ENCODE measurements around the gene PPT2. TPM values are rescaled to one million over a fixed set of nuclear protein-coding genes. Genes with fewer than 3 reads are reported as not detected.

PPT2 gene
- total and polyA plus RNA-seq, 2 of the 13 experiments (the other 11 are each of a cell fraction or from before 2014, with no cell fraction given), result 39.2 to 61.8 TPM

- no peak for TF ChIP-seq KIAA2018 (CRISPR knock-in tag; IDR thresholded peaks at IDR 0.05; ENCODE audit: borderline replicate concordance)
- TF ChIP-seq ARNTL (CRISPR knock-in tag; IDR thresholded peaks at IDR 0.05), result no peak
- TF ChIP-seq SMAD9 (CRISPR knock-in tag; IDR thresholded peaks at IDR 0.05), result no peak
- no peak for TF ChIP-seq MLLT10 (CRISPR knock-in tag; IDR thresholded peaks at IDR 0.05)
- no peak for TF ChIP-seq UBTF (CRISPR knock-in tag; IDR thresholded peaks at IDR 0.05)
- no peak for TF ChIP-seq CCDC6 (CRISPR knock-in tag; IDR thresholded peaks at IDR 0.05)
- no peak for TF ChIP-seq IKZF1 (IDR thresholded peaks at IDR 0.05)
- no peak for TF ChIP-seq E2F2 (CRISPR knock-in tag; IDR thresholded peaks at IDR 0.05; ENCODE audit: borderline replicate concordance)
- TF ChIP-seq HOXA3 (CRISPR knock-in tag; IDR thresholded peaks at IDR 0.05), result no peak
- no peak for TF ChIP-seq KDM2A (CRISPR knock-in tag; IDR thresholded peaks at IDR 0.05; ENCODE audit: borderline replicate concordance, low read depth)
- no peak; the same call in 1 of the 2 replicates for TF ChIP-seq CBFB (CRISPR knock-in tag; IDR thresholded peaks at IDR 0.05)
- 0 out of 2 replicates have a peak, but pooled peaks have one; percentile 41 for TF ChIP-seq ZNF772 (CRISPR knock-in tag; IDR thresholded peaks at IDR 0.05)
- no peak for TF ChIP-seq ZNF251 (CRISPR knock-in tag; IDR thresholded peaks at IDR 0.05)
- no peak for TF ChIP-seq ZBTB10 (CRISPR knock-in tag; IDR thresholded peaks at IDR 0.05; ENCODE audit: borderline replicate concordance)
- no peak for TF ChIP-seq TRIM24 (CRISPR knock-in tag; IDR thresholded peaks at IDR 0.05)
Observed at GRCh38 chr6:32129297-32130088, 24.4 kb upstream of the PPT2 start (continued).
